ENCODE data around the gene CDH4. TPM values are rescaled to one million over a fixed set of nuclear protein-coding genes. Genes with fewer than 3 reads are reported as not detected.

CDH4 gene
- total and polyA plus RNA-seq, 2 donors from 2014 or later: 1.1 TPM; not detected in 1

- no peak for DNase-seq
- no peak for TF ChIP-seq CTCF (IDR thresholded peaks at IDR 0.05; ENCODE audit: borderline replicate concordance, extremely low read depth, insufficient read depth)
These were observed 518.1 kb downstream of the CDH4 start for GRCh38 chr20:61770113-61770585.

DNA sequence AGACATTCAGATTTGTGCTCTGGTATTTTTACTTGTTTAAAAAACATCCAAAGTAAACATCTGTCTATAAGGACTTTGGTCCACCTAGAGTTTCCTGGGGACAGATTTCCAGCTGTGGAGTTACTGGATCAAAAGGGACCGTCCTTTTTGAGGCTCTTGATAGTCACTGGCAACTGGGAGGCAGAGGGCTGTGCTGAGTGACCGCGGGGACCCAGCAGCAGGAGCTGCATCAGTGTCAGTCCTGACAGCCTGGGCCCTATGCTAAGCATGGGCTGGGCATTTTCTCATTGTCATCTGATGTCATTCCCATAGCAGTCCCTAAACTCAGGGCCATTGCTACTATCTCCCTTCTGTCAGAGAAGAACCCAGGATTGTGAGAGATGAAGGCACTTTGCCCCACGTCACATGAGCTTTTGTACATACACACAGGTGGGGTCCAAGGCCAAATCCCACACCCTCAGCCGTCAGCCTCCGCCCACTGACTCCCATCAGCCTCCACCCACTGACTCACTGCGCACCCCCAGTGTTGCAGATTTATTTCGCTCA, 519.8 kb downstream of the CDH4 start:
- H3K36me3 ChIP-seq (ENCODE audit: control insufficient read depth in 2 of 3, insufficient read depth in 3 of 3, low read length in 3 of 3): no peaks in the 10 kb centered on the region
- intact Hi-C loops (cut with DNase I): no loop called here
- TF ChIP-seq CTCF (IDR thresholded peaks at IDR 0.05; ENCODE audit: borderline replicate concordance, extremely low read depth, insufficient read depth): no peak
- H3K27me3 ChIP-seq (ENCODE audit: control insufficient read depth, insufficient read depth, low read length): no peaks in the 10 kb centered on the region
- H3K27ac ChIP-seq (ENCODE audit: low read depth in 2 of 2, low read length in 2 of 2): no peak overlapping the region
- no peak overlapping the region for H3K4me3 ChIP-seq (ENCODE audit: low read length in 3 of 3)
- H3K9me3 ChIP-seq (ENCODE audit: control insufficient read depth in 2 of 3, insufficient read depth in 1 of 3, low read length in 3 of 3): no peaks in the 10 kb centered on the region
- DNase-seq (no peak), FAIRE-seq (no peak)
- no peaks in the 10 kb centered on the region for H3K4me1 ChIP-seq (ENCODE audit: control insufficient read depth in 2 of 3, insufficient read depth in 2 of 3, low read depth in 1 of 3, low read length in 3 of 3)
- H3K9ac ChIP-seq (ENCODE audit: low read length in 3 of 3): no peak overlapping the region

More at GRCh38 chr20:61770113-61770585, 518.1 kb downstream of the CDH4 start:
- Histone ChIP-seq H3K36me3 (ENCODE audit: control insufficient read depth in 2 of 3, insufficient read depth in 3 of 3, low read length in 3 of 3) (no peaks in the 10 kb centered on the region), H3K4me1 (ENCODE audit: control insufficient read depth in 2 of 3, insufficient read depth in 2 of 3, low read depth in 1 of 3, low read length in 3 of 3) (no peaks in the 10 kb centered on the region), H3K4me3 (ENCODE audit: low read length in 3 of 3) (no peak overlapping the region), H3K27ac (ENCODE audit: low read depth in 2 of 2, low read length in 2 of 2) (no peak overlapping the region), H3K9me3 (ENCODE audit: control insufficient read depth in 2 of 3, insufficient read depth in 1 of 3, low read length in 3 of 3) (no peaks in the 10 kb centered on the region), H3K9ac (ENCODE audit: low read length in 3 of 3) (no peak overlapping the region), H3K27me3 (ENCODE audit: control insufficient read depth, insufficient read depth, low read length) (no peaks in the 10 kb centered on the region)
- intact Hi-C loops (cut with DNase I): no loop called here
- no peak for FAIRE-seq

- H3K4me3 ChIP-seq (ENCODE audit: low read length in 3 of 3): no peak overlapping the region
- FAIRE-seq (no peak), DNase-seq (no peak)
- H3K9me3 ChIP-seq (ENCODE audit: control insufficient read depth in 2 of 3, insufficient read depth in 1 of 3, low read length in 3 of 3): no peaks in the 10 kb centered on the region
- H3K36me3 ChIP-seq (ENCODE audit: control insufficient read depth in 2 of 3, insufficient read depth in 3 of 3, low read length in 3 of 3): no peaks in the 10 kb centered on the region
- H3K27ac ChIP-seq (ENCODE audit: low read depth in 2 of 2, low read length in 2 of 2): no peak overlapping the region
- intact Hi-C loops (cut with DNase I): no loop called here
- no peak overlapping the region for H3K9ac ChIP-seq (ENCODE audit: low read length in 3 of 3)
- H3K4me1 ChIP-seq (ENCODE audit: control insufficient read depth in 2 of 3, insufficient read depth in 2 of 3, low read depth in 1 of 3, low read length in 3 of 3): no peaks in the 10 kb centered on the region
- no peaks in the 10 kb centered on the region for H3K27me3 ChIP-seq (ENCODE audit: control insufficient read depth, insufficient read depth, low read length)
- no peak for TF ChIP-seq CTCF (IDR thresholded peaks at IDR 0.05; ENCODE audit: borderline replicate concordance, extremely low read depth, insufficient read depth)
These were observed 521.0 kb downstream of the CDH4 start for GRCh38 chr20:61772828-61773631.

All from kidney (tissue), 14 donors.